H1 (cell line): Measurements from ENCODE around the gene FOXQ1.

Source experiments
- CHD1 ChIP-seq: IDR thresholded peaks from 2 replicates; pipeline ENCODE4 v1.6.1; 2012; ENCODE audit warnings: low read depth, low read length, improper control_type of control experiment
- JUND ChIP-seq: IDR thresholded peaks from 2 replicates; pipeline ENCODE4 v1.6.1; 2011; ENCODE audit warnings: mild to moderate bottlenecking, improper control_type of control experiment, low read length
- NRF1 ChIP-seq: IDR thresholded peaks from 2 replicates; pipeline ENCODE4 v1.6.1; 2011; ENCODE audit warnings: mild to moderate bottlenecking, low read depth, low read length, improper control_type of control experiment
- RAD21 ChIP-seq, 2 experiments: IDR thresholded peaks in 1 of 2; conservative IDR thresholded peaks in 1 of 2; 2 replicates each; pipeline ENCODE4 v1.6.1; 2011; ENCODE audit warnings: low read depth in 2 of 2, low read length in 2 of 2, improper control_type of control experiment in 1 of 2, inconsistent platforms in 1 of 2, mild to moderate bottlenecking in 1 of 2, moderate library complexity in 1 of 2

DNA sequence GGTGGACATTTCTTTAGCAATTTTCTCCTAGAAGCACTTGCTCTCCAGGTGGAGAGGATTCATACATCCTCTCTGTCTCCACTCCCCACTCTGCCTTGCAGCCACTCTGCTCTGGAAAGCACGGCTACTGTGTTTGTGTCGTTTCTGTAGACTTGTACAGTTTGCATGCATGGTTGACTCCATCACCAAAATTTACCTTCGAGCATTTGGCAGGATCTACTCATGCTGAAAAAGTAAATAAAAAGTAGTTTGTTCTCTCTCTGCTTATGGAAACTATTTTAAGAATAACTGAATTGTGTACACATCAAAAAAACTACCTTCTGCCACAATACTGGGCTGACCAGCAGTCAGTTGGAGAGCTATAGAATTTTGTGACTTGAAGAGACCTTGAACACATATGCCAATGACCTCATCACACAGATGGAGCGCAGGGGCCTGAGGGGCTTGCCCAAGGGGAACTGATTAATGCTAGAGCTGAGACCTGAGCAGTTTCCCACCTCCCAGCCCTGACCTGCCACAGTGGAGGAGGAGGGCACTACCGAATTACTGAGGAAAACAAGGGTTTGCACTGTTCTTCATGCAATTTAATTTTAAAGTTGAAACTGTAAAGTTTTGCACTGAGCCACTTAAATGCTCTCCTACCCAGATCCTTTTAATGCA lies 33.7 kb upstream of the FOXQ1 start:
- TF ChIP-seq JUND: no peak
- TF ChIP-seq NRF1: no peak
- TF ChIP-seq RAD21 (IDR thresholded peaks at IDR 0.05 in 1 of 2, conservative IDR thresholded peaks at IDR 0.05 in 1 of 2; ENCODE audit: low read depth in 2 of 2, low read length in 2 of 2): no peak
- no peak for TF ChIP-seq CHD1
